Keratinocyte (primary cell): Measurements from ENCODE around the gene ELANE. TPM values are rescaled to one million over a fixed set of nuclear protein-coding genes. Genes with fewer than 3 reads are reported as not detected.

Experiments
- DNase-seq: peaks from one replicate; pipeline ENCODE4 v3.0.0-alpha.2; 2011; ENCODE audit warnings: low read depth, missing footprints, low spot score
- FAIRE-seq: peaks from 2 replicates; lab custom pipeline; 2011; peaks lifted over from hg19 to GRCh38; lab: Jason Lieb, UNC
- H2AFZ ChIP-seq: 2 replicates; pipeline ENCODE4 v1.6.0; 2012; ENCODE audit warnings: low read length, control low read depth, inconsistent platforms; ENCODE audit not compliant: control insufficient read depth
- H3K27ac ChIP-seq: 2 replicates; pipeline ENCODE4 v1.5.1; 2011; ENCODE audit warnings: low read length; ENCODE audit not compliant: control insufficient read depth, insufficient read depth
- H3K27me3 ChIP-seq: 3 replicates; pipeline ENCODE4 v1.6.0; 2011; ENCODE audit warnings: low read length; ENCODE audit not compliant: control insufficient read depth, insufficient read depth; ENCODE audit errors: extremely low read depth
- H3K36me3 ChIP-seq, 2 experiments: 2 replicates in 1 of 2; 3 replicates in 1 of 2; pipeline ENCODE4 v1.5.1; 2011; ENCODE audit warnings: low read length in 2 of 2, mild to moderate bottlenecking in 1 of 2; ENCODE audit not compliant: control insufficient read depth in 2 of 2, insufficient read depth in 2 of 2; ENCODE audit errors: extremely low read depth in 1 of 2
- H3K4me1 ChIP-seq: 3 replicates; pipeline ENCODE4 v1.5.1; 2011; ENCODE audit warnings: low read length; ENCODE audit not compliant: control insufficient read depth, insufficient read depth; ENCODE audit errors: extremely low read depth
- H3K4me2 ChIP-seq: 3 replicates; pipeline ENCODE4 v1.6.0; 2011; ENCODE audit warnings: low read depth, low read length; ENCODE audit not compliant: control insufficient read depth, insufficient read depth; ENCODE audit errors: extremely low read depth
- H3K4me3 ChIP-seq, 3 experiments: fragments of 200-600 bp in 1 of 3; sonication (generic) in 1 of 3; 2 replicates in 2 of 3; 3 replicates in 1 of 3; pipeline ENCODE4 v1.5.1; 2011 to 2016; ENCODE audit warnings: low read length in 3 of 3, mild to moderate bottlenecking in 3 of 3, control low read depth in 2 of 3, inconsistent platforms in 1 of 3, low read depth in 1 of 3, mixed read lengths in 1 of 3, mixed run types in 1 of 3, moderate library complexity in 1 of 3; ENCODE audit not compliant: control insufficient read depth in 2 of 3, insufficient read depth in 2 of 3; ENCODE audit errors: extremely low read depth in 1 of 3
- H3K79me2 ChIP-seq: 2 replicates; pipeline ENCODE4 v1.6.0; 2012; ENCODE audit warnings: low read length; ENCODE audit not compliant: control insufficient read depth, insufficient read depth
- H3K9ac ChIP-seq: 3 replicates; pipeline ENCODE4 v1.6.0; 2011; ENCODE audit warnings: low read length; ENCODE audit not compliant: control insufficient read depth, insufficient read depth; ENCODE audit errors: extremely low read depth
- H3K9me1 ChIP-seq: 3 replicates; pipeline ENCODE4 v1.6.0; 2011; ENCODE audit warnings: low read length; ENCODE audit not compliant: control insufficient read depth, insufficient read depth; ENCODE audit errors: extremely low read depth
- H3K9me3 ChIP-seq: 2 replicates; pipeline ENCODE4 v1.5.1; 2012; ENCODE audit warnings: low read depth, low read length; ENCODE audit not compliant: control insufficient read depth
- H4K20me1 ChIP-seq: 3 replicates; pipeline ENCODE4 v1.6.0; 2011; ENCODE audit warnings: low read length; ENCODE audit not compliant: control insufficient read depth, insufficient read depth; ENCODE audit errors: extremely low read depth
- EZH2 ChIP-seq: IDR thresholded peaks from one replicate; pipeline ENCODE4 v1.6.1; 2012; ENCODE audit warnings: inconsistent platforms, mild to moderate bottlenecking, low read length, moderate library complexity
- dilution Hi-C: fragments of 300-500 bp; cut with MboI; formaldehyde crosslinking; loops from one replicate; pipeline ENCODE4 v1.7.0; 2020; ENCODE audit warnings: low sequenced_read_pairs; ENCODE audit not compliant: extremely low pct_ligation_motif_present
- polyA plus RNA-seq, 5 experiments: library from polyadenylated mRNA; depleted of rRNA in 3 of 5; stranded (reverse) in 3 of 5; stranded (forward) in 1 of 5; unstranded in 1 of 5; fragments of >200 nt; gene quantifications; 1 replicate in 1 of 5; 2 replicates in 3 of 5; 3 replicates in 1 of 5; pipeline versions ENCODE4 v1.2.1 to v1.2.3, GENCODE V29; 2011 to 2012; ENCODE audit warnings: missing spikeins in 2 of 5, low read depth in 1 of 5, low replicate concordance in 1 of 5
- TF ChIP-seq, protein P1 (sequence below), 3 experiments: IDR thresholded peaks in 1 of 3; conservative IDR thresholded peaks in 1 of 3; optimal IDR thresholded peaks in 1 of 3; 2 replicates in 2 of 3; 3 replicates in 1 of 3; pipeline versions ENCODE3 to v1.5.1; 2011; ENCODE audit warnings: low read length in 3 of 3, mild to moderate bottlenecking in 3 of 3, moderate library complexity in 2 of 3, control low read depth in 1 of 3, inconsistent platforms in 1 of 3; ENCODE audit not compliant: insufficient read depth in 2 of 3; ENCODE audit errors: extremely low read depth in 1 of 3

The ELANE gene
- polyA plus RNA-seq, 1 donor (not counting 4 experiments of a cell fraction or from before 2014, with no cell fraction given) = not detected

DNA sequence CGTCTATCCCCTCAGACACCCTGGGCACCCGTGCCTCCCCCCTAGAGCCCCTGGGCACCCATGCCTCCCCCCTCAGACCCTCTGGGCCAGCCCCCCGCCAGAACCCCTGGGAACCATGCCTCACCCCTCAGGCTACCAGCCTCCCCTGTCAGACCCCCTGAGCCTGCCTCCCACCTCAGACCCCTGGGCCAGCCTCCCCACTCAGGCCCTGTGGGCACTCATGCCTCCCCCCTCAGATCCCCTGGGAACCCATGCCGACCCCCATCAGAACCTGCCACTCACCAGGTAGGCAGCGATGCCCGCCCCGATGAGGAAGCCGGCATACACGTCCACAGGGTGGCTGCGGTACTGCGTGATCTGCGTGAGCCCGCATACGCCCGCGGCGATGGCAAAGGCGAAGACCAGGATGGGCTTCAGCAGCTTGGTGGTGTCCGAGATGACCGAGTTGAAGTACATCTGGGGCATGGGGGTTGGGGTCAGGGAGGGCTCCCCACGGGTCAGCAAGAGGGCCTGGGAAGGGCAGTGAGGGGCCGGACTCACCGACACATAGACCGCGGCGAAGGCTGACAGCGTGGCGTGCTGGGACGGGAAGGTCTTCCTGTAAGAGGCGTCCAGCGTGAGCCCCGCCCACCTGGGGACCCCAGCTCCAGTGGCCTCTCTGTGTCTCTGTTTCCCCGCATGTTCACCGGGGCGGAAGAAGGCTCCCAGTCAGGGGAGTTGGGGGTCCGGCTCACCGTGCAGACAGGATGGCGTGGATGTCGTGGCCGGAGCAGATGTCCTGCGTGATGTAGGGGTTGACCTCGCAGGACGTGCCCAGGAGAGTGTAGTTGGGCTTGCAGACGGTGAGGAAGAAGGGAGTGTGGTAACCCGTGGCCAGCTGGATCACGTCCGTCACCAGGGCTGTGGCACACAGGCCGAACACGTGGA, 37.7 kb upstream of the ELANE start:
- DNase-seq (no peak), FAIRE-seq (no peak)
- H3K9ac ChIP-seq = no peak overlapping the region
- dilution Hi-C loops = no loop called here
- no peak overlapping the region for H3K4me2 ChIP-seq
- H2AFZ ChIP-seq = no peak overlapping the region
- H4K20me1 ChIP-seq = peaks cover 14% of the 10 kb centered on the region
- H3K27me3 ChIP-seq = no peaks in the 10 kb centered on the region
- H3K27ac ChIP-seq = no peak overlapping the region
- no peaks in the 10 kb centered on the region for H3K9me1 ChIP-seq
- H3K4me1 ChIP-seq = no peaks in the 10 kb centered on the region
- no peak for TF ChIP-seq EZH2
- H3K9me3 ChIP-seq = no peaks in the 10 kb centered on the region
- H3K4me3 ChIP-seq = no peak overlapping the region
- H3K79me2 ChIP-seq = peaks cover 3% of the 10 kb centered on the region
- H3K36me3 ChIP-seq = peaks cover 11 to 13% of the 10 kb centered on the region in 2 experiments

DNA sequence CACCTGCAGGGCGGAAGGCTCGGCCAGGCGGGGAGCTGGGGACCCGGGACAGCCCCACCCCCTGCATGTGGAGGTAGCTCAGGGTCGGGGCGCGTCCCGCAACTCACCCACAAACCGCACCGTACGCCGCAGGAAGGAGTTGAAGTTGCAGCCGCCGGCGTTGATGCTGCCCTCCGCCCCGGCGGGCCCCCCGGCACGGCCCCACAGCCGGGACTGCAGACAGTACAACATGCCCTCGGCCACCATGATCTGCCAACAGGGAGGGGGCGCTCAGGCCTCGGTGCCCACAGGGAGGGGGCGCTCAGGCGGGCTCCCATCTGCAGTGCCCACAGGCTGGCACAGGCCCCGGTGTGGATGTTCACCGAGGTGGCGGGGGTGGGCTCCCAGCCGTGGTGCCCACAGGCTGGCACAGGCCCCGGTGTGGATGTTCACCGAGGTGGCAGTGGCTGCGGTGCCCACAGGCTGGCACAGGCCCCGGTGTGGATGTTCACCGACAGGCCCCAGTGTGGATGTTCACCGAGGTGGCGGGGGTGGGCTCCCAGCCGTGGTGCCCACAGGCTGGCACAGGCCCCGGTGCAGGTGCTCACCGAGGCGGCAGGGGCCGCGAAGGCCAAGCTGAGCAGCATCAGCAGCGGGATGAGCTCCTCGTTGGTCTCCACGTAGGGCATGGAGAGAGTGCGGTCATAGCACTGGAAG, 36.9 kb upstream of the ELANE start:
- TF ChIP-seq, protein P1, sequence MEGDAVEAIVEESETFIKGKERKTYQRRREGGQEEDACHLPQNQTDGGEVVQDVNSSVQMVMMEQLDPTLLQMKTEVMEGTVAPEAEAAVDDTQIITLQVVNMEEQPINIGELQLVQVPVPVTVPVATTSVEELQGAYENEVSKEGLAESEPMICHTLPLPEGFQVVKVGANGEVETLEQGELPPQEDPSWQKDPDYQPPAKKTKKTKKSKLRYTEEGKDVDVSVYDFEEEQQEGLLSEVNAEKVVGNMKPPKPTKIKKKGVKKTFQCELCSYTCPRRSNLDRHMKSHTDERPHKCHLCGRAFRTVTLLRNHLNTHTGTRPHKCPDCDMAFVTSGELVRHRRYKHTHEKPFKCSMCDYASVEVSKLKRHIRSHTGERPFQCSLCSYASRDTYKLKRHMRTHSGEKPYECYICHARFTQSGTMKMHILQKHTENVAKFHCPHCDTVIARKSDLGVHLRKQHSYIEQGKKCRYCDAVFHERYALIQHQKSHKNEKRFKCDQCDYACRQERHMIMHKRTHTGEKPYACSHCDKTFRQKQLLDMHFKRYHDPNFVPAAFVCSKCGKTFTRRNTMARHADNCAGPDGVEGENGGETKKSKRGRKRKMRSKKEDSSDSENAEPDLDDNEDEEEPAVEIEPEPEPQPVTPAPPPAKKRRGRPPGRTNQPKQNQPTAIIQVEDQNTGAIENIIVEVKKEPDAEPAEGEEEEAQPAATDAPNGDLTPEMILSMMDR (optimal IDR thresholded peaks at IDR 0.05 in 1 of 3, IDR thresholded peaks at IDR 0.05 in 1 of 3, conservative IDR thresholded peaks at IDR 0.05 in 1 of 3; ENCODE audit: extremely low read depth in 1 of 3, insufficient read depth in 2 of 3, low read length in 3 of 3) = no peak
- TF ChIP-seq EZH2 = no peak
- Histone ChIP-seq H3K4me2 (no peak overlapping the region), H3K36me3 (peaks cover 7% of the 10 kb centered on the region in 2 experiments), H3K4me1 (no peaks in the 10 kb centered on the region), H3K27me3 (no peaks in the 10 kb centered on the region), H3K79me2 (no peaks in the 10 kb centered on the region), H3K27ac (no peak overlapping the region), H3K9me3 (no peaks in the 10 kb centered on the region), H4K20me1 (peaks cover 8% of the 10 kb centered on the region), H2AFZ (no peak overlapping the region), H3K4me3 (no peak overlapping the region), H3K9ac (no peak overlapping the region), H3K9me1 (no peaks in the 10 kb centered on the region)
- dilution Hi-C loops = no loop called here
- FAIRE-seq = no peak
- no peak for DNase-seq
